Chondrocyte (in vitro differentiated cells): ENCODE data around the gene ELMOD1. TPM values are rescaled to one million over a fixed set of nuclear protein-coding genes. Genes with fewer than 3 reads are reported as not detected.
A peak's percentile ranks its signal among the peaks of the same experiment; 100 is the strongest.

Source experiments
- DNase-seq: peaks from one replicate; pipeline ENCODE4 v3.0.0; 2021; ENCODE audit warnings: mixed read lengths, low spot score
- H3K27ac Mint-ChIP-seq: one replicate; pipeline ENCODE4 v1.8.0; 2021; ENCODE audit warnings: mild to moderate bottlenecking, moderate library complexity, mixed read lengths; ENCODE audit not compliant: unreplicated experiment
- H3K27me3 Mint-ChIP-seq: 2 replicates; pipeline ENCODE4 v1.8.0; 2021; ENCODE audit warnings: low read depth, mixed read lengths
- H3K36me3 Mint-ChIP-seq: 2 replicates; pipeline ENCODE4 v1.8.0; 2021; ENCODE audit warnings: low read depth, mixed read lengths
- H3K4me1 Mint-ChIP-seq: 2 replicates; pipeline ENCODE4 v1.8.0; 2021; ENCODE audit warnings: low read depth, mild to moderate bottlenecking, mixed read lengths
- H3K4me3 Mint-ChIP-seq: one replicate; pipeline ENCODE4 v1.8.0; 2021; ENCODE audit warnings: mild to moderate bottlenecking, moderate library complexity, mixed read lengths; ENCODE audit not compliant: unreplicated experiment
- H3K9me3 Mint-ChIP-seq: 2 replicates; pipeline ENCODE4 v1.8.0; 2021; ENCODE audit warnings: low read depth, mixed read lengths
- CTCF ChIP-seq: fragments of 200-600 bp; sonication (generic); IDR thresholded peaks from 2 replicates; pipeline ENCODE4 v1.5.0; 2021; ENCODE audit warnings: antibody characterized with exemption, mild to moderate bottlenecking, moderate library complexity
- total RNA-seq: library from RNA; stranded (reverse); gene quantifications from 3 replicates; pipeline ENCODE4 v1.2.1, GENCODE V29; 2021

The ELMOD1 gene
- total RNA-seq, 1 donor from 2014 or later = 0.15 TPM

GRCh38 chr11:107646783-107647182 is 55.8 kb downstream of the ELMOD1 start:
- Mint-ChIP-seq H3K9me3 (no peaks in the 10 kb centered on the region), H3K36me3 (no peaks in the 10 kb centered on the region), H3K27me3 (peaks cover 22% of the 10 kb centered on the region), H3K27ac (no peak overlapping the region), H3K4me1 (no peaks in the 10 kb centered on the region), H3K4me3 (no peak overlapping the region)
- no peak for TF ChIP-seq CTCF
- no peak for DNase-seq

GRCh38 chr11:107648242-107648641 is 57.3 kb downstream of the ELMOD1 start:
- H3K4me3 Mint-ChIP-seq = no peak overlapping the region
- H3K9me3 Mint-ChIP-seq = no peaks in the 10 kb centered on the region
- H3K36me3 Mint-ChIP-seq = no peaks in the 10 kb centered on the region
- no peak overlapping the region for H3K27ac Mint-ChIP-seq
- no peaks in the 10 kb centered on the region for H3K4me1 Mint-ChIP-seq
- no peak for TF ChIP-seq CTCF
- no peak for DNase-seq
- peaks cover 28% of the 10 kb centered on the region for H3K27me3 Mint-ChIP-seq

GRCh38 chr11:107651672-107652071 is 60.7 kb downstream of the ELMOD1 start:
- Mint-ChIP-seq H3K36me3 (no peaks in the 10 kb centered on the region), H3K9me3 (no peaks in the 10 kb centered on the region), H3K27ac (no peak overlapping the region), H3K4me1 (no peaks in the 10 kb centered on the region), H3K27me3 (peaks cover 31% of the 10 kb centered on the region), H3K4me3 (no peak overlapping the region)
- peak; percentile 43 for TF ChIP-seq CTCF
- DNase-seq = no peak

- Mint-ChIP-seq H3K4me3 (no peak overlapping the region), H3K36me3 (no peaks in the 10 kb centered on the region), H3K4me1 (no peaks in the 10 kb centered on the region), H3K9me3 (no peaks in the 10 kb centered on the region), H3K27ac (no peak overlapping the region), H3K27me3 (peaks cover 29% of the 10 kb centered on the region)
- no peak for DNase-seq
- TF ChIP-seq CTCF = no peak
Measured at GRCh38 chr11:107653076-107653475, 62.1 kb downstream of the ELMOD1 start.

GRCh38 chr11:107655602-107656001 is 64.7 kb downstream of the ELMOD1 start:
- Mint-ChIP-seq H3K27ac (no peak overlapping the region), H3K4me3 (no peak overlapping the region), H3K9me3 (no peaks in the 10 kb centered on the region), H3K27me3 (peaks cover 24% of the 10 kb centered on the region), H3K4me1 (no peaks in the 10 kb centered on the region), H3K36me3 (no peaks in the 10 kb centered on the region)
- no peak for DNase-seq
- no peak for TF ChIP-seq CTCF
